Measurements from ENCODE around the gene KRT6B. TPM values are rescaled to one million over a fixed set of nuclear protein-coding genes. Genes with fewer than 3 reads are reported as not detected.

The KRT6B gene
- total and polyA plus RNA-seq, 2 of the 8 experiments (the other 6 are each of a cell fraction or from before 2014, with no cell fraction given), result not detected

Other genes with a start within 250 kb of the KRT6B start
- gene KRT7, start 218.9 kb downstream of the KRT6B start, total RNA-seq (2021; fragmentation: NEBNext Ultra II Directional; extraction: Animal tissue kit (Norgen Biotek cat#: 25700)), result 13.2 and 16.5 TPM in 2 replicates
- gene KRT7, start 218.9 kb downstream of the KRT6B start, polyA plus RNA-seq (2011; rRNA removed), result 19.0 and 25.6 TPM in 2 replicates
- 0.15 TPM in 1 of 2 replicates, not detected in the other for gene KRT86, start 177.5 kb downstream of the KRT6B start, total RNA-seq (2021; fragmentation: NEBNext Ultra II Directional; extraction: Animal tissue kit (Norgen Biotek cat#: 25700))
- gene KRT86, start 177.5 kb downstream of the KRT6B start, polyA plus RNA-seq (2011; rRNA removed), result 0.09 and 0.12 TPM in 2 replicates
- not detected in 2 replicates for gene KRT81, start 160.6 kb downstream of the KRT6B start, total RNA-seq (2021; fragmentation: NEBNext Ultra II Directional; extraction: Animal tissue kit (Norgen Biotek cat#: 25700))
- not detected in 2 replicates for gene KRT81, start 160.6 kb downstream of the KRT6B start, polyA plus RNA-seq (2011; rRNA removed)
- gene KRT83, start 130.7 kb downstream of the KRT6B start, total RNA-seq (2021; fragmentation: NEBNext Ultra II Directional; extraction: Animal tissue kit (Norgen Biotek cat#: 25700)), result not detected in 2 replicates
- not detected in 2 replicates for gene KRT83, start 130.7 kb downstream of the KRT6B start, polyA plus RNA-seq (2011; rRNA removed)
- gene KRT85, start 84.7 kb downstream of the KRT6B start, total RNA-seq (2021; fragmentation: NEBNext Ultra II Directional; extraction: Animal tissue kit (Norgen Biotek cat#: 25700)), result not detected in 2 replicates
- not detected in 2 replicates for gene KRT85, start 84.7 kb downstream of the KRT6B start, polyA plus RNA-seq (2011; rRNA removed)
- gene KRT84, start 66.5 kb downstream of the KRT6B start, total RNA-seq (2021; fragmentation: NEBNext Ultra II Directional; extraction: Animal tissue kit (Norgen Biotek cat#: 25700)), result not detected in 2 replicates
- gene KRT84, start 66.5 kb downstream of the KRT6B start, polyA plus RNA-seq (2011; rRNA removed), result not detected in 2 replicates
- gene KRT82, start 45.8 kb downstream of the KRT6B start, total RNA-seq (2021; fragmentation: NEBNext Ultra II Directional; extraction: Animal tissue kit (Norgen Biotek cat#: 25700)), result not detected in 2 replicates
- gene KRT82, start 45.8 kb downstream of the KRT6B start, polyA plus RNA-seq (2011; rRNA removed), result not detected in 2 replicates
- gene KRT75, start 17.8 kb downstream of the KRT6B start, total RNA-seq (2021; fragmentation: NEBNext Ultra II Directional; extraction: Animal tissue kit (Norgen Biotek cat#: 25700)), result not detected in 2 replicates
- gene KRT75, start 17.8 kb downstream of the KRT6B start, polyA plus RNA-seq (2011; rRNA removed), result not detected in 2 replicates
- gene KRT6C, start 21.7 kb upstream of the KRT6B start, total RNA-seq (2021; fragmentation: NEBNext Ultra II Directional; extraction: Animal tissue kit (Norgen Biotek cat#: 25700)), result not detected in 2 replicates
- not detected in 2 replicates for gene KRT6C, start 21.7 kb upstream of the KRT6B start, polyA plus RNA-seq (2011; rRNA removed)
- not detected in 2 replicates for gene KRT6A, start 41.1 kb upstream of the KRT6B start, total RNA-seq (2021; fragmentation: NEBNext Ultra II Directional; extraction: Animal tissue kit (Norgen Biotek cat#: 25700))
- gene KRT6A, start 41.1 kb upstream of the KRT6B start, polyA plus RNA-seq (2011; rRNA removed), result 0.08 and 0.11 TPM in 2 replicates
- not detected in 2 replicates for gene KRT5, start 68.2 kb upstream of the KRT6B start, total RNA-seq (2021; fragmentation: NEBNext Ultra II Directional; extraction: Animal tissue kit (Norgen Biotek cat#: 25700))
- gene KRT5, start 68.2 kb upstream of the KRT6B start, polyA plus RNA-seq (2011; rRNA removed), result 0.18 and 0.33 TPM in 2 replicates
- not detected in 2 replicates for gene KRT71, start 101.0 kb upstream of the KRT6B start, total RNA-seq (2021; fragmentation: NEBNext Ultra II Directional; extraction: Animal tissue kit (Norgen Biotek cat#: 25700))
- gene KRT71, start 101.0 kb upstream of the KRT6B start, polyA plus RNA-seq (2011; rRNA removed), result not detected in 2 replicates
- gene KRT74, start 121.7 kb upstream of the KRT6B start, total RNA-seq (2021; fragmentation: NEBNext Ultra II Directional; extraction: Animal tissue kit (Norgen Biotek cat#: 25700)), result not detected in 2 replicates
- gene KRT74, start 121.7 kb upstream of the KRT6B start, polyA plus RNA-seq (2011; rRNA removed), result not detected in 2 replicates
- gene KRT72, start 149.3 kb upstream of the KRT6B start, total RNA-seq (2021; fragmentation: NEBNext Ultra II Directional; extraction: Animal tissue kit (Norgen Biotek cat#: 25700)), result not detected in 2 replicates
- not detected in 2 replicates for gene KRT72, start 149.3 kb upstream of the KRT6B start, polyA plus RNA-seq (2011; rRNA removed)
- not detected in 2 replicates for gene KRT73, start 166.4 kb upstream of the KRT6B start, total RNA-seq (2021; fragmentation: NEBNext Ultra II Directional; extraction: Animal tissue kit (Norgen Biotek cat#: 25700))
- not detected in 2 replicates for gene KRT73, start 166.4 kb upstream of the KRT6B start, polyA plus RNA-seq (2011; rRNA removed)
- gene KRT2, start 200.1 kb upstream of the KRT6B start, total RNA-seq (2021; fragmentation: NEBNext Ultra II Directional; extraction: Animal tissue kit (Norgen Biotek cat#: 25700)), result not detected in 2 replicates
- not detected in 2 replicates for gene KRT2, start 200.1 kb upstream of the KRT6B start, polyA plus RNA-seq (2011; rRNA removed)
- not detected in 2 replicates for gene KRT1, start 228.3 kb upstream of the KRT6B start, total RNA-seq (2021; fragmentation: NEBNext Ultra II Directional; extraction: Animal tissue kit (Norgen Biotek cat#: 25700))
- not detected in 2 replicates for gene KRT1, start 228.3 kb upstream of the KRT6B start, polyA plus RNA-seq (2011; rRNA removed)